ENCODE measurements around the gene MAP3K15.

GRCh38 chrX:19487520-19488200 lies 27.6 kb downstream of the MAP3K15 start:
- TF ChIP-seq CTCF (IDR thresholded peaks at IDR 0.05; ENCODE audit: insufficient read depth, low read length): no peak
- TF ChIP-seq POLR2AphosphoS5 (IDR thresholded peaks at IDR 0.05; ENCODE audit: low read depth): no peak
- no peak for TF ChIP-seq GABPA (IDR thresholded peaks at IDR 0.05; ENCODE audit: low read depth)
- no peak for TF ChIP-seq REST (IDR thresholded peaks at IDR 0.05; ENCODE audit: insufficient replicate concordance, low read depth)
